DOHH2 (cell line): Measurements from ENCODE around the gene LNP1.

Source experiments
- H3F3A ChIP-seq: fragments of 200-600 bp; sonication (generic), shearing (Covaris generic); 2 replicates; pipeline ENCODE4 v1.6.0; 2016; ENCODE audit warnings: antibody characterized with exemption, mild to moderate bottlenecking; ENCODE audit not compliant: control insufficient read depth, insufficient read depth
- H3K27ac ChIP-seq: fragments of 200-600 bp; sonication (generic); 2 replicates; pipeline ENCODE4 v1.5.1; 2014; ENCODE audit warnings: low read depth, mild to moderate bottlenecking, low read length, moderate library complexity
- H3K27me3 ChIP-seq: fragments of 200-600 bp; sonication (generic); 2 replicates; pipeline ENCODE4 v1.6.1; 2014; ENCODE audit warnings: mild to moderate bottlenecking, low read length, mixed read lengths; ENCODE audit not compliant: control insufficient read depth
- H3K36me3 ChIP-seq: fragments of 200-600 bp; sonication (generic); 2 replicates; pipeline ENCODE4 v1.6.1; 2014; ENCODE audit warnings: mild to moderate bottlenecking, low read length, moderate library complexity, mixed read lengths; ENCODE audit not compliant: control insufficient read depth
- H3K4me1 ChIP-seq: fragments of 200-600 bp; sonication (generic); 2 replicates; pipeline ENCODE4 v1.6.1; 2014; ENCODE audit warnings: mild to moderate bottlenecking, low read length, mixed read lengths; ENCODE audit not compliant: control insufficient read depth
- H3K4me2 ChIP-seq: fragments of 200-600 bp; sonication (generic); 2 replicates; pipeline ENCODE4 v1.6.0; 2014; ENCODE audit warnings: mild to moderate bottlenecking, low read length, moderate library complexity
- H3K4me3 ChIP-seq: fragments of 200-600 bp; sonication (generic); 2 replicates; pipeline ENCODE4 v1.5.1; 2014; ENCODE audit warnings: mild to moderate bottlenecking, low read length, mixed read lengths
- H3K79me2 ChIP-seq: fragments of 200-600 bp; sonication (generic); 2 replicates; pipeline ENCODE4 v1.6.1; 2014; ENCODE audit warnings: mild to moderate bottlenecking, low read length, mixed read lengths; ENCODE audit not compliant: control insufficient read depth
- H3K9me2 ChIP-seq: fragments of 200-600 bp; sonication (generic); replicated peaks from 2 replicates; pipeline ENCODE4 v1.6.1; 2014; ENCODE audit warnings: mild to moderate bottlenecking, low read length, mixed read lengths; ENCODE audit not compliant: control insufficient read depth
- H3K9me3 ChIP-seq: fragments of 200-600 bp; sonication (generic); 2 replicates; pipeline ENCODE4 v1.6.1; 2014; ENCODE audit warnings: antibody characterized with exemption, low read length, mixed read lengths; ENCODE audit not compliant: control insufficient read depth, insufficient read depth
- H4K20me1 ChIP-seq: fragments of 200-600 bp; sonication (generic); 2 replicates; pipeline ENCODE4 v1.6.0; 2014; ENCODE audit warnings: low read depth, mild to moderate bottlenecking, antibody characterized with exemption, low read length, moderate library complexity; ENCODE audit not compliant: control insufficient read depth, insufficient read depth
- CTCF ChIP-seq: fragments of 200-600 bp; sonication (generic); IDR thresholded peaks from one replicate; pipeline ENCODE4 v1.5.1; 2014; ENCODE audit warnings: antibody characterized with exemption, mild to moderate bottlenecking, low read depth, low read length; ENCODE audit not compliant: poor library complexity, severe bottlenecking
- EZH2phosphoT487 ChIP-seq: fragments of 200-600 bp; sonication (generic); IDR thresholded peaks from 2 replicates; pipeline ENCODE4 v1.6.1; 2017; ENCODE audit warnings: borderline replicate concordance, mild to moderate bottlenecking, antibody characterized with exemption, low read length, moderate library complexity, mixed read lengths

Gene LNP1

GRCh38 chr3:100437721-100438622, 36.6 kb downstream of the LNP1 start:
- no peaks in the 10 kb centered on the region for H4K20me1 ChIP-seq
- H3K79me2 ChIP-seq = no peaks in the 10 kb centered on the region
- no peak overlapping the region for H3K4me3 ChIP-seq
- no peak for TF ChIP-seq EZH2phosphoT487
- TF ChIP-seq CTCF = no peak
- H3K36me3 ChIP-seq = no peaks in the 10 kb centered on the region
- H3K9me3 ChIP-seq = no peaks in the 10 kb centered on the region
- no peaks in the 10 kb centered on the region for H3K27me3 ChIP-seq
- no peak overlapping the region for H3K4me2 ChIP-seq
- H3F3A ChIP-seq = no peaks in the 10 kb centered on the region
- no peaks in the 10 kb centered on the region for H3K4me1 ChIP-seq
- no peaks in the 10 kb centered on the region for H3K9me2 ChIP-seq
- no peak overlapping the region for H3K27ac ChIP-seq

- no peaks in the 10 kb centered on the region for H3F3A ChIP-seq
- no peaks in the 10 kb centered on the region for H3K36me3 ChIP-seq
- TF ChIP-seq CTCF (no peak), EZH2phosphoT487 (no peak)
- no peaks in the 10 kb centered on the region for H3K4me1 ChIP-seq
- H3K9me3 ChIP-seq = no peaks in the 10 kb centered on the region
- no peaks in the 10 kb centered on the region for H3K79me2 ChIP-seq
- no peak overlapping the region for H3K27ac ChIP-seq
- no peak overlapping the region for H3K4me3 ChIP-seq
- no peak overlapping the region for H3K4me2 ChIP-seq
- H3K27me3 ChIP-seq = no peaks in the 10 kb centered on the region
- H3K9me2 ChIP-seq = no peaks in the 10 kb centered on the region
- no peaks in the 10 kb centered on the region for H4K20me1 ChIP-seq
Measured at GRCh38 chr3:100438623-100438974, 37.3 kb downstream of the LNP1 start.

GRCh38 chr3:100440895-100441294, 39.6 kb downstream of the LNP1 start:
- no peaks in the 10 kb centered on the region for H3K9me3 ChIP-seq
- no peaks in the 10 kb centered on the region for H3K79me2 ChIP-seq
- no peaks in the 10 kb centered on the region for H3F3A ChIP-seq
- no peaks in the 10 kb centered on the region for H4K20me1 ChIP-seq
- H3K4me1 ChIP-seq = no peaks in the 10 kb centered on the region
- no peaks in the 10 kb centered on the region for H3K36me3 ChIP-seq
- H3K27ac ChIP-seq = no peak overlapping the region
- H3K4me3 ChIP-seq = no peak overlapping the region
- H3K27me3 ChIP-seq = no peaks in the 10 kb centered on the region
- H3K9me2 ChIP-seq = no peaks in the 10 kb centered on the region
- TF ChIP-seq EZH2phosphoT487 = no peak
- TF ChIP-seq CTCF = no peak
- H3K4me2 ChIP-seq = no peak overlapping the region
